HepG2 (cell line): ENCODE results near the gene VDR. TPM values are rescaled to one million over a fixed set of nuclear protein-coding genes. Genes with fewer than 3 reads are reported as not detected.
A peak's percentile ranks its signal among the peaks of the same experiment; 100 is the strongest.

Experiments used
- AHR ChIP-seq: IDR thresholded peaks from 2 replicates; pipeline ENCODE4 v1.6.1; 2018; ENCODE audit warnings: missing genetic modification reagents, missing compliant biosample characterization
- ARNTL ChIP-seq: sonication (generic); formaldehyde crosslinking; IDR thresholded peaks from 2 replicates; pipeline ENCODE4 v1.4.0; 2020; ENCODE audit warnings: mild to moderate bottlenecking, missing genetic modification reagents
- E2F1 ChIP-seq: sonication (generic); formaldehyde crosslinking; IDR thresholded peaks from 2 replicates; pipeline ENCODE4 v1.5.0; 2020; ENCODE audit warnings: missing genetic modification reagents
- ESRRA ChIP-seq: sonication (generic); formaldehyde crosslinking; IDR thresholded peaks from 2 replicates; pipeline ENCODE4 v1.5.1; 2020; ENCODE audit warnings: mild to moderate bottlenecking, low read depth, missing genetic modification reagents
- ETV5 ChIP-seq: IDR thresholded peaks from 2 replicates; pipeline ENCODE4 v1.6.1; 2018; ENCODE audit warnings: missing biosample characterization, missing genetic modification reagents, inconsistent platforms, borderline replicate concordance
- NCOR1 ChIP-seq: fragments of 200-600 bp; sonication (generic); IDR thresholded peaks from 2 replicates; pipeline ENCODE4 v1.7.0; 2017; ENCODE audit warnings: antibody characterized with exemption, low read length, borderline replicate concordance
- PHF8 ChIP-seq: sonication (generic); formaldehyde crosslinking; IDR thresholded peaks from 2 replicates; pipeline ENCODE4 v1.5.0; 2020; ENCODE audit warnings: missing genetic modification reagents
- RFX1 ChIP-seq: fragments of 450-650 bp; IDR thresholded peaks from 2 replicates; pipeline ENCODE4 v1.6.1; 2017
- SAP130 ChIP-seq: IDR thresholded peaks from 2 replicates; pipeline ENCODE4 v1.6.1; 2016; ENCODE audit warnings: low read depth
- ZNF232 ChIP-seq: sonication (generic); formaldehyde crosslinking; IDR thresholded peaks from 2 replicates; pipeline ENCODE4 v1.4.0; 2020; ENCODE audit warnings: missing genetic modification reagents, borderline replicate concordance
- ZNF619 ChIP-seq: sonication (generic); formaldehyde crosslinking; IDR thresholded peaks from 2 replicates; pipeline ENCODE4 v1.4.0; 2020; ENCODE audit warnings: mild to moderate bottlenecking, missing genetic modification reagents
- ZNF788 ChIP-seq: sonication (generic); formaldehyde crosslinking; IDR thresholded peaks from 2 replicates; pipeline ENCODE4 v1.5.0; 2020; ENCODE audit warnings: mild to moderate bottlenecking, missing genetic modification reagents, borderline replicate concordance
- polyA plus RNA-seq, 8 experiments: library from polyadenylated mRNA; depleted of rRNA in 3 of 8; stranded (reverse) in 7 of 8; unstranded in 1 of 8; fragments of >200 nt; fragmentation: Illumina TruSeq in 4 of 8; extraction: Trizol in 4 of 8; gene quantifications; 2 replicates each; pipeline versions ENCODE4 v1.2.1 to v1.2.3, GENCODE V29; 2011 to 2016; ENCODE audit warnings: low read depth in 4 of 8, missing spikeins in 1 of 8, mixed read lengths in 1 of 8; ENCODE audit not compliant: insufficient read depth in 1 of 8
- total RNA-seq, 5 experiments: library from RNA; depleted of rRNA; stranded (reverse); fragments of >200 nt; fragmentation: Illumina TruSeq; extraction: Trizol; gene quantifications; 2 replicates each; pipeline ENCODE4 v1.2.3, GENCODE V29; 2016; ENCODE audit warnings: low read depth in 1 of 5
- TF ChIP-seq, protein P1 (sequence below): conservative IDR thresholded peaks from 2 replicates; pipeline ENCODE4 v1.6.1; 2018; ENCODE audit warnings: missing genetic modification reagents
- TF ChIP-seq, protein P2 (sequence below): IDR thresholded peaks from 2 replicates; pipeline ENCODE4 v1.6.1; 2018; ENCODE audit warnings: missing genetic modification reagents
- TF ChIP-seq, protein P3 (sequence below): sonication (generic); formaldehyde crosslinking; IDR thresholded peaks from 2 replicates; pipeline ENCODE4 v1.8.1; 2023; ENCODE audit warnings: mild to moderate bottlenecking, missing genetic modification reagents
- TF ChIP-seq, protein P4 (sequence below): sonication (generic); formaldehyde crosslinking; IDR thresholded peaks from 2 replicates; pipeline ENCODE4 v1.4.0; 2020; ENCODE audit warnings: missing genetic modification reagents
- TF ChIP-seq, protein P5 (sequence below): sonication (generic); formaldehyde crosslinking; conservative IDR thresholded peaks from 2 replicates; pipeline ENCODE4 v1.8.0; 2022; ENCODE audit warnings: mild to moderate bottlenecking, moderate library complexity, missing genetic modification reagents

Gene VDR
- total and polyA plus RNA-seq, 2 of the 13 experiments (the other 11 are each of a cell fraction or from before 2014, with no cell fraction given) = 0.08 to 0.33 TPM

GRCh38 chr12:47819138-47819895, 85.5 kb downstream of the VDR start (continued):
- TF ChIP-seq, protein P1, sequence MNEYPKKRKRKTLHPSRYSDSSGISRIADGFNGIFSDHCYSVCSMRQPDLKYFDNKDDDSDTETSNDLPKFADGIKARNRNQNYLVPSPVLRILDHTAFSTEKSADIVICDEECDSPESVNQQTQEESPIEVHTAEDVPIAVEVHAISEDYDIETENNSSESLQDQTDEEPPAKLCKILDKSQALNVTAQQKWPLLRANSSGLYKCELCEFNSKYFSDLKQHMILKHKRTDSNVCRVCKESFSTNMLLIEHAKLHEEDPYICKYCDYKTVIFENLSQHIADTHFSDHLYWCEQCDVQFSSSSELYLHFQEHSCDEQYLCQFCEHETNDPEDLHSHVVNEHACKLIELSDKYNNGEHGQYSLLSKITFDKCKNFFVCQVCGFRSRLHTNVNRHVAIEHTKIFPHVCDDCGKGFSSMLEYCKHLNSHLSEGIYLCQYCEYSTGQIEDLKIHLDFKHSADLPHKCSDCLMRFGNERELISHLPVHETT (CRISPR knock-in tag) = peak; percentile 53; the same call in 1 of the 2 replicates
- TF ChIP-seq, protein P2, sequence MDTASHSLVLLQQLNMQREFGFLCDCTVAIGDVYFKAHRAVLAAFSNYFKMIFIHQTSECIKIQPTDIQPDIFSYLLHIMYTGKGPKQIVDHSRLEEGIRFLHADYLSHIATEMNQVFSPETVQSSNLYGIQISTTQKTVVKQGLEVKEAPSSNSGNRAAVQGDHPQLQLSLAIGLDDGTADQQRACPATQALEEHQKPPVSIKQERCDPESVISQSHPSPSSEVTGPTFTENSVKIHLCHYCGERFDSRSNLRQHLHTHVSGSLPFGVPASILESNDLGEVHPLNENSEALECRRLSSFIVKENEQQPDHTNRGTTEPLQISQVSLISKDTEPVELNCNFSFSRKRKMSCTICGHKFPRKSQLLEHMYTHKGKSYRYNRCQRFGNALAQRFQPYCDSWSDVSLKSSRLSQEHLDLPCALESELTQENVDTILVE (CRISPR knock-in tag) = peak; percentile 72; the same call in 1 of the 2 replicates
- 0 out of 2 replicates have a peak, but pooled peaks have one; percentile 37 for TF ChIP-seq AHR (CRISPR knock-in tag)
- TF ChIP-seq ZNF788 (CRISPR knock-in tag) = peak; percentile 64; the same call in 1 of the 2 replicates
- 0 out of 2 replicates have a peak, but pooled peaks have one; percentile 6 for TF ChIP-seq ARNTL (CRISPR knock-in tag)
- peak; percentile 41; the same call in 1 of the 2 replicates for TF ChIP-seq ZNF232 (CRISPR knock-in tag)
- TF ChIP-seq RFX1 = no peak
- no peak for TF ChIP-seq ESRRA (CRISPR knock-in tag)
- TF ChIP-seq ZNF619 (CRISPR knock-in tag) = peak; percentile 37; the same call in 1 of the 2 replicates
- TF ChIP-seq, protein P3, sequence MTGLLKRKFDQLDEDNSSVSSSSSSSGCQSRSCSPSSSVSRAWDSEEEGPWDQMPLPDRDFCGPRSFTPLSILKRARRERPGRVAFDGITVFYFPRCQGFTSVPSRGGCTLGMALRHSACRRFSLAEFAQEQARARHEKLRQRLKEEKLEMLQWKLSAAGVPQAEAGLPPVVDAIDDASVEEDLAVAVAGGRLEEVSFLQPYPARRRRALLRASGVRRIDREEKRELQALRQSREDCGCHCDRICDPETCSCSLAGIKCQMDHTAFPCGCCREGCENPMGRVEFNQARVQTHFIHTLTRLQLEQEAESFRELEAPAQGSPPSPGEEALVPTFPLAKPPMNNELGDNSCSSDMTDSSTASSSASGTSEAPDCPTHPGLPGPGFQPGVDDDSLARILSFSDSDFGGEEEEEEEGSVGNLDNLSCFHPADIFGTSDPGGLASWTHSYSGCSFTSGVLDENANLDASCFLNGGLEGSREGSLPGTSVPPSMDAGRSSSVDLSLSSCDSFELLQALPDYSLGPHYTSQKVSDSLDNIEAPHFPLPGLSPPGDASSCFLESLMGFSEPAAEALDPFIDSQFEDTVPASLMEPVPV (CRISPR knock-in tag) = 0 out of 2 replicates have a peak, but pooled peaks have one; percentile 45
- TF ChIP-seq PHF8 (CRISPR knock-in tag) = peak; percentile 77
- TF ChIP-seq, protein P4, sequence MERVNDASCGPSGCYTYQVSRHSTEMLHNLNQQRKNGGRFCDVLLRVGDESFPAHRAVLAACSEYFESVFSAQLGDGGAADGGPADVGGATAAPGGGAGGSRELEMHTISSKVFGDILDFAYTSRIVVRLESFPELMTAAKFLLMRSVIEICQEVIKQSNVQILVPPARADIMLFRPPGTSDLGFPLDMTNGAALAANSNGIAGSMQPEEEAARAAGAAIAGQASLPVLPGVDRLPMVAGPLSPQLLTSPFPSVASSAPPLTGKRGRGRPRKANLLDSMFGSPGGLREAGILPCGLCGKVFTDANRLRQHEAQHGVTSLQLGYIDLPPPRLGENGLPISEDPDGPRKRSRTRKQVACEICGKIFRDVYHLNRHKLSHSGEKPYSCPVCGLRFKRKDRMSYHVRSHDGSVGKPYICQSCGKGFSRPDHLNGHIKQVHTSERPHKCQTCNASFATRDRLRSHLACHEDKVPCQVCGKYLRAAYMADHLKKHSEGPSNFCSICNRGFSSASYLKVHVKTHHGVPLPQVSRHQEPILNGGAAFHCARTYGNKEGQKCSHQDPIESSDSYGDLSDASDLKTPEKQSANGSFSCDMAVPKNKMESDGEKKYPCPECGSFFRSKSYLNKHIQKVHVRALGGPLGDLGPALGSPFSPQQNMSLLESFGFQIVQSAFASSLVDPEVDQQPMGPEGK (CRISPR knock-in tag) = peak; percentile 91
- TF ChIP-seq E2F1 (CRISPR knock-in tag) = no peak
- TF ChIP-seq NCOR1 = no peak
- TF ChIP-seq SAP130 = peak; percentile 70
- peak; percentile 32; the same call in 1 of the 2 replicates for TF ChIP-seq ETV5
- TF ChIP-seq, protein P5, sequence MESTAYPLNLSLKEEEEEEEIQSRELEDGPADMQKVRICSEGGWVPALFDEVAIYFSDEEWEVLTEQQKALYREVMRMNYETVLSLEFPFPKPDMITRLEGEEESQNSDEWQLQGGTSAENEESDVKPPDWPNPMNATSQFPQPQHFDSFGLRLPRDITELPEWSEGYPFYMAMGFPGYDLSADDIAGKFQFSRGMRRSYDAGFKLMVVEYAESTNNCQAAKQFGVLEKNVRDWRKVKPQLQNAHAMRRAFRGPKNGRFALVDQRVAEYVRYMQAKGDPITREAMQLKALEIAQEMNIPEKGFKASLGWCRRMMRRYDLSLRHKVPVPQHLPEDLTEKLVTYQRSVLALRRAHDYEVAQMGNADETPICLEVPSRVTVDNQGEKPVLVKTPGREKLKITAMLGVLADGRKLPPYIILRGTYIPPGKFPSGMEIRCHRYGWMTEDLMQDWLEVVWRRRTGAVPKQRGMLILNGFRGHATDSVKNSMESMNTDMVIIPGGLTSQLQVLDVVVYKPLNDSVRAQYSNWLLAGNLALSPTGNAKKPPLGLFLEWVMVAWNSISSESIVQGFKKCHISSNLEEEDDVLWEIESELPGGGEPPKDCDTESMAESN (CRISPR knock-in tag) = peak; percentile 72; the same call in 1 of the 2 replicates
